K562 (cell line): Measurements from ENCODE around the gene SPTBN4. TPM values are rescaled to one million over a fixed set of nuclear protein-coding genes. Genes with fewer than 3 reads are reported as not detected.

ENCODE experiments used
- ADNP ChIP-seq: fragments of 200-800 bp; sonication (Bioruptor generic); IDR thresholded peaks from 2 replicates; pipeline ENCODE4 v1.6.1; 2016; ENCODE audit warnings: missing genetic modification characterization, missing compliant biosample characterization
- EP300 ChIP-seq: IDR thresholded peaks from 2 replicates; pipeline ENCODE4 v1.6.1; 2012; ENCODE audit warnings: low read length, improper control_type of control experiment
- ETS1 ChIP-seq: conservative IDR thresholded peaks from 2 replicates; pipeline ENCODE4 v1.6.1; 2011; ENCODE audit warnings: low read depth, mild to moderate bottlenecking, low read length; ENCODE audit not compliant: control insufficient read depth
- MECOM ChIP-seq: fragments of 250-450 bp; sonication (Bioruptor Pico); IDR thresholded peaks from 2 replicates; pipeline ENCODE4 v1.8.0; 2022; ENCODE audit warnings: inconsistent platforms
- NFIC ChIP-seq: fragments of 450-650 bp; IDR thresholded peaks from 2 replicates; pipeline ENCODE4 v1.6.1; 2017; ENCODE audit warnings: mild to moderate bottlenecking, inconsistent platforms
- RBBP5 ChIP-seq: fragments of 200-600 bp; sonication (generic); IDR thresholded peaks from 2 replicates; pipeline ENCODE4 v1.6.1; 2012; ENCODE audit warnings: borderline replicate concordance, mild to moderate bottlenecking, low read length, control low read depth, inconsistent platforms; ENCODE audit not compliant: insufficient read depth, poor library complexity, severe bottlenecking
- RBM22 ChIP-seq: fragments of 200-400 bp; formaldehyde crosslinking; IDR thresholded peaks from 2 replicates; pipeline ENCODE4 v1.6.1; 2018; ENCODE audit warnings: low read length, low read depth; ENCODE audit not compliant: poor library complexity, severe bottlenecking
- SRSF1 ChIP-seq: fragments of 200-400 bp; formaldehyde crosslinking; IDR thresholded peaks from 2 replicates; pipeline ENCODE4 v1.6.1; 2017; ENCODE audit warnings: mild to moderate bottlenecking, low read depth, low read length, moderate library complexity
- TCF7L2 ChIP-seq: fragments of 150-350 bp; IDR thresholded peaks from 2 replicates; pipeline ENCODE4 v1.6.1; 2016; ENCODE audit warnings: low read depth, mild to moderate bottlenecking, low read length, moderate library complexity
- polyA plus RNA-seq, 8 experiments: library from polyadenylated mRNA; depleted of rRNA in 4 of 8; stranded (reverse) in 5 of 8; unstranded in 3 of 8; fragments of >200 nt; fragmentation: Nextera tagmentation in 2 of 8; fragmentation: Illumina TruSeq in 1 of 8; extraction: Ambion mirVana in 2 of 8; extraction: Trizol in 1 of 8; gene quantifications; 2 replicates each; pipeline versions ENCODE4 v1.2.1 to v1.2.3, GENCODE V29; 2011 to 2014; ENCODE audit warnings: inconsistent platforms in 1 of 8, missing spikeins in 1 of 8
- total RNA-seq, 7 experiments: library from RNA; depleted of rRNA in 6 of 7; stranded (reverse); fragments of >200 nt in 6 of 7; fragmentation: Illumina TruSeq in 2 of 7; extraction: Trizol in 2 of 7; gene quantifications; 2 replicates each; pipeline versions ENCODE4 v1.2.1 to v1.2.3, GENCODE V29; 2011 to 2021; ENCODE audit warnings: low replicate concordance in 1 of 7

Gene SPTBN4
- total and polyA plus RNA-seq, 9 of the 15 experiments (the other 6 are each of a cell fraction or from before 2014, with no cell fraction given), result 0.01 to 1.5 (median 0.86) TPM

- TF ChIP-seq RBBP5 (peak; percentile 23), MECOM (CRISPR knock-in tag) (no peak), SRSF1 (no peak), TCF7L2 (no peak), EP300 (no peak), NFIC (peak; percentile 84), RBM22 (no peak), ETS1 (0 out of 2 replicates have a peak, but pooled peaks have one; percentile 24), ADNP (tag) (no peak)
Observed at GRCh38 chr19:40523322-40524047, 56.7 kb downstream of the SPTBN4 start (continued).
